GM15510 (cell line): ENCODE data around the gene ITPRIPL1.

Experiments
- POLR2A ChIP-seq: IDR thresholded peaks from 3 replicates; pipeline ENCODE4 v1.6.1; 2011; ENCODE audit warnings: borderline replicate concordance; ENCODE audit not compliant: insufficient read length; ENCODE audit errors: extremely low read depth

The ITPRIPL1 gene

GRCh38 chr2:96374211-96374951 lies 49.3 kb downstream of the ITPRIPL1 start:
- no peak for TF ChIP-seq POLR2A
